Gastroesophageal sphincter (tissue), 3 donors: ENCODE data around the gene FIGLA.

Experiments
- POLR2A ChIP-seq, 2 donors: fragments of 450-650 bp; IDR thresholded peaks; one replicate each; pipeline ENCODE4 v1.6.1; 2017; ENCODE audit warnings: antibody characterized with exemption in 2 of 2, mild to moderate bottlenecking in 2 of 2, moderate library complexity in 1 of 2
- TF ChIP-seq, protein P1 (sequence below), 4 experiments: fragments of 200-600 bp in 2 of 4; fragments of 450-650 bp in 2 of 4; sonication (generic) in 1 of 4; IDR thresholded peaks; one replicate each; pipeline ENCODE4 v1.5.1; 2017 to 2019; ENCODE audit warnings: antibody characterized with exemption in 4 of 4, mild to moderate bottlenecking in 2 of 4, moderate library complexity in 2 of 4

- TF ChIP-seq, protein P1, sequence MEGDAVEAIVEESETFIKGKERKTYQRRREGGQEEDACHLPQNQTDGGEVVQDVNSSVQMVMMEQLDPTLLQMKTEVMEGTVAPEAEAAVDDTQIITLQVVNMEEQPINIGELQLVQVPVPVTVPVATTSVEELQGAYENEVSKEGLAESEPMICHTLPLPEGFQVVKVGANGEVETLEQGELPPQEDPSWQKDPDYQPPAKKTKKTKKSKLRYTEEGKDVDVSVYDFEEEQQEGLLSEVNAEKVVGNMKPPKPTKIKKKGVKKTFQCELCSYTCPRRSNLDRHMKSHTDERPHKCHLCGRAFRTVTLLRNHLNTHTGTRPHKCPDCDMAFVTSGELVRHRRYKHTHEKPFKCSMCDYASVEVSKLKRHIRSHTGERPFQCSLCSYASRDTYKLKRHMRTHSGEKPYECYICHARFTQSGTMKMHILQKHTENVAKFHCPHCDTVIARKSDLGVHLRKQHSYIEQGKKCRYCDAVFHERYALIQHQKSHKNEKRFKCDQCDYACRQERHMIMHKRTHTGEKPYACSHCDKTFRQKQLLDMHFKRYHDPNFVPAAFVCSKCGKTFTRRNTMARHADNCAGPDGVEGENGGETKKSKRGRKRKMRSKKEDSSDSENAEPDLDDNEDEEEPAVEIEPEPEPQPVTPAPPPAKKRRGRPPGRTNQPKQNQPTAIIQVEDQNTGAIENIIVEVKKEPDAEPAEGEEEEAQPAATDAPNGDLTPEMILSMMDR (IDR thresholded peaks at IDR 0.05), result no peak
- no peak for TF ChIP-seq POLR2A (IDR thresholded peaks at IDR 0.05)
Measured at GRCh38 chr2:70820499-70820898, 30.1 kb upstream of the FIGLA start, which contains the start of gene CLEC4F.
